Measurements from ENCODE around the gene KCNAB3.
A peak's percentile ranks its signal among the peaks of the same experiment; 100 is the strongest.

KCNAB3 gene

GRCh38 chr17:7910711-7911110 is 18.9 kb downstream of the KCNAB3 start:
- TF ChIP-seq CTCF (IDR thresholded peaks at IDR 0.05; ENCODE audit: borderline replicate concordance, control extremely low read depth, extremely low read depth, insufficient read depth, missing control alignments) = no peak
- in situ Hi-C loops (cut with MboI; ENCODE audit: low sequenced_read_pairs, unreplicated experiment) = loop anchor here (5.0 kb wide), 1 partner anchor 77 kb away; no protein-coding TSS in a partner anchor
- DNase-seq (ENCODE audit: low spot score) = no peak

- in situ Hi-C loops (cut with MboI; ENCODE audit: low sequenced_read_pairs, unreplicated experiment) = loop anchor here (5.0 kb wide), 1 partner anchor 77 kb away; no protein-coding TSS in a partner anchor
- no peak for DNase-seq (ENCODE audit: low spot score)
- TF ChIP-seq CTCF (IDR thresholded peaks at IDR 0.05; ENCODE audit: borderline replicate concordance, control extremely low read depth, extremely low read depth, insufficient read depth, missing control alignments) = no peak
Measured at GRCh38 chr17:7910281-7910680, 19.4 kb downstream of the KCNAB3 start.

- TF ChIP-seq CTCF (IDR thresholded peaks at IDR 0.05; ENCODE audit: borderline replicate concordance, control extremely low read depth, extremely low read depth, insufficient read depth, missing control alignments) = no peak
- DNase-seq (ENCODE audit: low spot score) = no peak
- in situ Hi-C loops (cut with MboI; ENCODE audit: low sequenced_read_pairs, unreplicated experiment) = no loop called here
Measured at GRCh38 chr17:7909089-7909488, 20.6 kb downstream of the KCNAB3 start.

GRCh38 chr17:7903154-7904103 is 26.2 kb downstream of the KCNAB3 start:
- DNase-seq (ENCODE audit: low spot score) = no peak
- in situ Hi-C loops (cut with MboI; ENCODE audit: low sequenced_read_pairs, unreplicated experiment) = no loop called here
- TF ChIP-seq CTCF (IDR thresholded peaks at IDR 0.05; ENCODE audit: borderline replicate concordance, control extremely low read depth, extremely low read depth, insufficient read depth, missing control alignments) = no peak

- DNase-seq (ENCODE audit: low spot score) = no peak
- peak; percentile 15 for TF ChIP-seq CTCF (IDR thresholded peaks at IDR 0.05; ENCODE audit: borderline replicate concordance, control extremely low read depth, extremely low read depth, insufficient read depth, missing control alignments)
- in situ Hi-C loops (cut with MboI; ENCODE audit: low sequenced_read_pairs, unreplicated experiment) = no loop called here
Measured at GRCh38 chr17:7897773-7898172, 31.9 kb downstream of the KCNAB3 start.

GRCh38 chr17:7897090-7897489 is 32.6 kb downstream of the KCNAB3 start:
- no peak for TF ChIP-seq CTCF (IDR thresholded peaks at IDR 0.05; ENCODE audit: borderline replicate concordance, control extremely low read depth, extremely low read depth, insufficient read depth, missing control alignments)
- DNase-seq (ENCODE audit: low spot score) = no peak
- in situ Hi-C loops (cut with MboI; ENCODE audit: low sequenced_read_pairs, unreplicated experiment) = no loop called here

All from GM13976 (cell line).